ENCODE measurements around the gene MCRIP1. TPM values are rescaled to one million over a fixed set of nuclear protein-coding genes. Genes with fewer than 3 reads are reported as not detected.

MCRIP1 gene
- total RNA-seq, 2 donors from 2014 or later = 40.4 to 55.3 TPM

GRCh38 chr17:81833921-81834830 is 1.1 kb upstream of the MCRIP1 start:
- Mint-ChIP-seq H3K9me3 (no peaks in the 10 kb centered on the region), H3K27ac (peak overlapping the region; percentile 81 to 89), H3K36me3 (peaks cover 5 to 7% of the 10 kb centered on the region in 2 donors)
- ATAC-seq (no peak), DNase-seq (ENCODE audit: low spot score in 2 of 2) (no peak)

DNA sequence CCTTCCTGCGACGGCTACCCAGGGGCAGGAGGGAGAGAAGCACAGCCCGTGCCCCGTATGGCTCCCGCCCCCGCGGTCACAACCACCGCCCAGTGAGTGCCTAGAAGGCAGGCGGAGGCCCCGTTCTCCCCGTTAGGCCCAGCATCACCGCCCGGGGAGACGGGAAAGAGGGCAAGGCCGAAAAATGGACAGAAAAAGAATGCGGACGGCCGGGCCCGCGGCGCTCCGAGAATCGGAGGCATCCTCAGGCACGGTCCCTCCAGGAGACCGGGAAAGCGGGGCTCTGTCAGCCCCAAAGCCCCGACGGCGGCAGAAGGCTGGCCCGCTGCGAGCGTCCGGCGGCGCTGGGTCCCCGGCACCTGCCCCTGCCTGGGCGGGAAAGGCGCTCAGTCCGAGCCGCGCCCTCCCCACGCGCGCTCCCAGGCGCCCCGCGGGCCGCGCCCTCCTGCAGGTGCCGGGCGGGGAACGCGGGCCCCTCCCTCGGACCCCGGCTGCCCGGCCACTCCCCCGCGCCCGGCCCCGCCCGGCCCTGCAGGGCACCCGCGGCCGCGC is 407 bp downstream of the MCRIP1 start:
- H3K36me3 Mint-ChIP-seq = peaks cover 5 to 7% of the 10 kb centered on the region in 2 donors
- DNase-seq (ENCODE audit: low spot score in 2 of 2) (peak in 1 of 2 donors; percentile 62), ATAC-seq (peak; percentile 50 to 65)
- no peaks in the 10 kb centered on the region for H3K9me3 Mint-ChIP-seq
- peak overlapping the region; percentile 81 to 89 for H3K27ac Mint-ChIP-seq

DNA sequence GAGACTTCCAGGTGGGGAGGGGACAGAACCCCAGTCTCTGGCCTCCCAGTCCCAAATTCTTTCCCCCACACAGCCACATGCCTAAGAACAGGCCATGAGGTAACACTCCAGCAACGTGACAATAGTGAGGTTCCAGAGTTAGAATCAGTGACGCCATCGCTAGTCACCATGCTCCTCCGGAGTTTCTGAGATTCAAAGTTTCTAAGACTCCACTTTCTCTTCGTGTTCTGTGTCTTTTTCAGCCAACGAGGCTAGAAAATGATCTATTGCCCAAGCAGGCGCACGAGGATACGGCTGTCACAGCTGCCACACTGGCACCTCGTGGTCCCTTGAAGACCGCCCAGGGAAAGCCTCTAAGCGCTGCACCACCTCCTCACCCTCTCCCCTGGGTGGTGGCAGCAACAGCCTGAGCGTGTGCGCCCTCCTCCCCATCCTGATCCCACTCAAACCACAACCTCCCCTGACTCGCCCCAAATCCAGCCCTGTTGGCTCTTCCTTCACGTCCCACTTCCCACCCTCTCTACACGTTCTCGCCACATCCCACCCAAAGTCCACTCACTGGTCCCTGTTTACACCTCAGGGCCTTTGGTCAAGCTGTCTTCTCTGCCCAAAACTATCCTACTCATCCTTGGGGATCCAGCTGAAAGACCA is 1.0 kb downstream of the MCRIP1 start:
- H3K9me3 Mint-ChIP-seq = no peaks in the 10 kb centered on the region

DNA sequence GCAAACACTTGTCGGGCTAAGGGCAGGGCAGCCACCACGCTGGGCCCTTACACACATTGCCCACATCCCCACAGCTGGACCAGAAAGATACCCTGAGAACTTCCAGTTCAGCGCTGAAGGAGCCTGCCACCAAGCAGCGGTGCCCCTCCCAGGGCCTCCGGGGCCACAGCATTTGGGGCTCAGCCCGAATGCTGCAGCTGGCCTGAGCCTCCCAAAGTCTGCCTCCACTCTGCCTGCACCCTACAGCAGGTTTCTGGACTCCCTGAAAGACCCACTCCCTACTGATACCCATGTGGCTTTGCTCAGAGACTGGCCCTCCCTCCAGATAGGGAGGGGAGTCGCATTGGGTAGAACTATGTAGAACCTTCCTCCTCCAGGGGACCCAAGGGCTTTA is 1.5 kb downstream of the MCRIP1 start:
- peaks cover 5 to 7% of the 10 kb centered on the region in 2 donors for H3K36me3 Mint-ChIP-seq
- DNase-seq (ENCODE audit: low spot score in 2 of 2) = no peak
- ATAC-seq = no peak

More for the DNA sequence above, 1.0 kb downstream of the MCRIP1 start:
- Mint-ChIP-seq H3K36me3 (peaks cover 5 to 7% of the 10 kb centered on the region in 2 donors), H3K27ac (peak overlapping the region; percentile 81 to 89)
- DNase-seq (ENCODE audit: low spot score in 2 of 2) (peak in 1 of 2 donors; percentile 45), ATAC-seq (peak; percentile 36 to 57)

DNA sequence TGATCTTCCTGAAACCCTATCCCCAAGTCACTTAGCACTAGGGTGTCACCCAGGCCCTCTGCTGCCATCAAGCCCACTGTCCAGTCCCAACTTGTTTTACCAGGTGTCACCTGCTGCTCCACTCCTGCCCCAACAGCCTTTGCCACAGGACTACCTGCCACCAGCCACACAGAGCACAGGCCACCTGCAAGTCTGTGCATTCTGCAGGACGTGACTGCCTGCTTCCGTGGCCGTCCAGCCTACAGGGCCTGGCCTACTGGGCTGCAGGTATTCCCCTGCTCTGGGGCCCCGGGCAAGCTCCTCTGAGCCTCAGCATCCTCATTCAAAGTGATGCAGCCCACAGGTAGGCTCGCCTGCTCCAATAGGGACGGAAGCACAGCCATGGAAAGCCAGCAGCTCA is 3.2 kb downstream of the MCRIP1 start:
- Mint-ChIP-seq H3K27ac (no peak overlapping the region), H3K36me3 (peaks cover 5 to 7% of the 10 kb centered on the region in 2 donors)
- ATAC-seq = no peak

More for the DNA sequence above, 1.5 kb downstream of the MCRIP1 start:
- Mint-ChIP-seq H3K9me3 (no peaks in the 10 kb centered on the region), H3K27ac (peak overlapping the region; percentile 81 to 89)

DNA sequence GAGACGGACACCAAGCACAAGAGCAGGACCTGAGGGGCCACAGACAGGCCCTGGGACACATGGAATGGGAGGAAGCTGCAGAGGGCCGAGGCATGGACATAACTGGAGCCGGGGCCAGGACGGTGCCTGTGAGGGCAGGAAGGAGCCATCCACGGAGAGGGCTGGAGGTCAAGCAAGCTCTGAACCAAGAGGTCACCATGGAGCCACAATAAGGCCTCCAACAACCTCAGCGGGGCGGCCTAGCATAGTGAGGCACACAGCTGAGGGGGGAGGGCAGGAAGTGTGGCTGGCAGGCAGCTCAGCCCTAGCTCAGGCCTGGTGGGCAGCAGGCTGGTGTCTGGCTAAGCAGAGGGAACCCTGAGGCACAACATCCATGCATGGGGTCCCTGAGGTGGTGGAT is 4.4 kb downstream of the MCRIP1 start:
- ATAC-seq (no peak), DNase-seq (ENCODE audit: low spot score in 2 of 2) (no peak)
- peak overlapping the region in 1 of 2 donors; percentile 68 for H3K27ac Mint-ChIP-seq
- H3K36me3 Mint-ChIP-seq = peaks cover 5 to 7% of the 10 kb centered on the region in 2 donors
- no peaks in the 10 kb centered on the region for H3K9me3 Mint-ChIP-seq

More for the DNA sequence above, 3.2 kb downstream of the MCRIP1 start:
- no peak for DNase-seq (ENCODE audit: low spot score in 2 of 2)
- H3K9me3 Mint-ChIP-seq = no peaks in the 10 kb centered on the region

DNA sequence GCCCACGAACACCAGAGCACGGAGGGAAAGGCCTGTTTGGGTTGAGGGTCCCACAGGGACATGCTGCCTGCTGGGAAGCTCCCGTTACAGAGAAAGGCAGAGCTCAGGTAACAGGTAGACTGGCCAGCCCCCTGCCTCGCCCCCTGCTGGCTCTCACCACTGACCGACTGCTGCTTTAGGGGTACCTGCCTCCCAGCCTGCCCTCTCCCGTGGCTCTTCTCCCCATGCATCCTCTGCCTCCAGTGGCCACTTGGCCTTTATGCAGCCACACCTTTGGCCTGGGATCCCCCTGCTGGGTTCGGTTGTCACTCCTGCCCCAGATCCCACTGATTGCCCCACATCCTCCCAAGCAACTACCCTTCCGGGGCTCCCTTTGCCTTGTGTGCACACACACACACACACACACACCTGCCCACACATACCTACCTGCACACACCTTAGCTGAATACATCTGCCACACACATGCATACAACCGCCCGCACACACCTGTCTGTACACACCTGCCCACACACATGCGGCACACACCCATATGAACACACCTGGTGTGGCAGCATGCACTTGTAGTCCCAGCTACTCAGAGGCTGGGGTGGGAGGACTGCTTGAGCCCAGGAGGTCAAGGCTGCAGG is 7.1 kb downstream of the MCRIP1 start:
- DNase-seq (ENCODE audit: low spot score in 2 of 2) = no peak
- no peaks in the 10 kb centered on the region for H3K36me3 Mint-ChIP-seq
- ATAC-seq = no peak
- H3K9me3 Mint-ChIP-seq = no peaks in the 10 kb centered on the region
- H3K27ac Mint-ChIP-seq = peak overlapping the region in 1 of 2 donors; percentile 64

DNA sequence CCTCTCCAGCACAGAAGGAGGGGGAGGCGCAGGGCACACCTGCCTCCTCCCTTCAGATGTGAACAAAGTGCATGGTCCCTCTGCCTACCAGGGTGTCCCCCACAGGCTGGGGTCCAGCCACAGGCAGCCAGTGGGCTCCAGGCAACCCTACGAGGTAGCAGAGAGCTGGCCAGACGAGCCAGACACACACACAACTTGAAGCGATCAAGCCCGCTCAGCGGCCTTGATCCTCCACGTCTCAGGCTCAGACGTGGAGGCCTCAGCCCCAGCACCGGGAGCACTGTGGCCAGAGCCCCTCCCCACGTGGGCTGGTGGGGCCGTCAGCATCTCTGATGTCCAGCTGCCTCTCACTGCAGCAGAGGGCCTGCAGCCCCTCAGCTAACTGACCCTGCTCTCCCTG is 8.5 kb downstream of the MCRIP1 start:
- H3K9me3 Mint-ChIP-seq = no peaks in the 10 kb centered on the region
- H3K36me3 Mint-ChIP-seq = no peaks in the 10 kb centered on the region
- no peak for DNase-seq (ENCODE audit: low spot score in 2 of 2)
- no peak for ATAC-seq
- no peak overlapping the region for H3K27ac Mint-ChIP-seq

DNA sequence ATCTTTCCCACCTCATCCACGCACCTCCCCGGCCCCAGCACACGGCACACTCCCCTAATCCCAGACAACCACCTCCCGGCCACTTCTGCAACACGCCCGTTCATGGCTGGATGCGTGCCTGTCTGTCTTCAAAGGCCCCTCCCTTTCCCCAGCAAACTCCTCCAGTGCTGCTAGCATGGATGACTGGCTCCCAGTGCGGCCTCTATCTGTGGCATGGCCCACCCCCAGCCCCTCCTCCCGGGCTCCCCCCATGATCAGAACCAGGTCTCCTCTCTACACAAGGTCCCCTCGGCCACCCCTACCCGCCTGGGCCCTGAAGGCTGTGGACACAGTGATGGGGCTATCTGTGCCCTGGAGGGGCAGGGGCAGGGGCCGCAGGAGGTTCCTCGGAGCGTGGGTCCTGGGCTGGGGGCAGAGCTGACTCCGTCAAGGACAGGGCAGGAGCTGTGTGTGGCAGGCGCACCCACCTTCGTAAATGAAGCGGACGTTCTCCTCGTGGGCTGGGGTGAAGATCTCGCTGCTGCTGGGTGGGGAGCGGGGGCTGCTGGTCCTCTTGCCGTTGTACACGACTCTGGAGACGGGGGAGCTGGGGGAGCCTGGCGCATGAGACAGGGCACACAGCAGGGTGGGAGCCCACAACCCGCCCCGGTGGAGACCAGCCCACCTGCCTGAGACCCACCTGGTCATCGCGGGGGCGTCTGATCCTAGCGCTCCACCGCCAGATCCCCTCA is 9.1 kb downstream of the MCRIP1 start:
- H3K27ac Mint-ChIP-seq = peak overlapping the region in 1 of 2 donors; percentile 55
- H3K36me3 Mint-ChIP-seq = no peaks in the 10 kb centered on the region
- no peaks in the 10 kb centered on the region for H3K9me3 Mint-ChIP-seq
- no peak for ATAC-seq
- no peak for DNase-seq (ENCODE audit: low spot score in 2 of 2)

DNA sequence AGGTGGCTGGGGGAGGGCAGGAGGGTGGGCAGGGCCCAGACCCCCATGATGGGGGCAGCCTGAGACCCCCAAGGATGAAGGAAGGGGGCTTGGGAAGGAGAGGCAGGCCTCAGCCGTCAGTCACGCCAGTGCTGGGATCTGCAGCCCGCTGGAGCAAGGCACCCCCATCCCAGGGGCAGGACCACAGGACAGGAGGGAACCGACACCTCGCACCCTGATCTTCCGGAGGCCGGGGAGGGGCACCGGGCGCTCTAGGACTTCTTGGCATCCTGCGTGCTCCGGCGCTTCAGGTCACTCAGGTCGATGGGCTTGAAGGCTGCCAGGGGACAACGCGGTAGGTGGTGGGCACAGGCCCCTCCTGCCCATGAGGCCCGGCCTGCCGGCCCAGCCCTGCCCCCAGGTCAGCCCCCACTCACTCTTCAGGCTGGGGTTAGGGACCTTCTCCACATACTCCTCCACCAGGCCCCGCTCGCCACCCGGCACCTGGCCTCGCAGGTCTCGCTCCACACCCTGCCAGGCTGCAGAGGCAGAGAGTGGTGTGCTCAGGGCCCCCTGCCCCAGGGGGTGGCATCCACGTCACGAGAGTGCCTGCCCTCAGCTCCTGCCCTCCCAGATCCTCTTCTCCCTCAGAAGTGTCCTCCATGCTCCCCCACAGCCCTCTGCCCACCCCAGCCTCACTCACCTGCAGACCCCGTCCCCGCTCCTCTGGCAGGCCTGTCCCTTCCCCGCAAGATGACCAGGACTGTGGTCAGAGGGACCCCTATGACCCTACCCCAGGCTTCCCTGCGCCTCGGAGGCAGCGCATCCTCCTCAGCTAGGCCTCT is 9.9 kb downstream of the MCRIP1 start:
- ATAC-seq = no peak
- Mint-ChIP-seq H3K27ac (peak overlapping the region in 1 of 2 donors; percentile 55), H3K9me3 (no peaks in the 10 kb centered on the region), H3K36me3 (no peaks in the 10 kb centered on the region)
- DNase-seq (ENCODE audit: low spot score in 2 of 2) = no peak

GRCh38 chr17:81822312-81822637 is 10.8 kb downstream of the MCRIP1 start:
- Mint-ChIP-seq H3K36me3 (no peaks in the 10 kb centered on the region), H3K27ac (no peak overlapping the region), H3K9me3 (no peaks in the 10 kb centered on the region)
- DNase-seq (ENCODE audit: low spot score in 2 of 2) = no peak
- no peak for ATAC-seq

- H3K27ac Mint-ChIP-seq = no peak overlapping the region
- DNase-seq (ENCODE audit: low spot score in 2 of 2) (no peak), ATAC-seq (peak in 1 of 2 donors; percentile 41)
- H3K36me3 Mint-ChIP-seq = no peaks in the 10 kb centered on the region
- no peaks in the 10 kb centered on the region for H3K9me3 Mint-ChIP-seq
These were observed 11.3 kb downstream of the MCRIP1 start for GRCh38 chr17:81821603-81822311.

DNA sequence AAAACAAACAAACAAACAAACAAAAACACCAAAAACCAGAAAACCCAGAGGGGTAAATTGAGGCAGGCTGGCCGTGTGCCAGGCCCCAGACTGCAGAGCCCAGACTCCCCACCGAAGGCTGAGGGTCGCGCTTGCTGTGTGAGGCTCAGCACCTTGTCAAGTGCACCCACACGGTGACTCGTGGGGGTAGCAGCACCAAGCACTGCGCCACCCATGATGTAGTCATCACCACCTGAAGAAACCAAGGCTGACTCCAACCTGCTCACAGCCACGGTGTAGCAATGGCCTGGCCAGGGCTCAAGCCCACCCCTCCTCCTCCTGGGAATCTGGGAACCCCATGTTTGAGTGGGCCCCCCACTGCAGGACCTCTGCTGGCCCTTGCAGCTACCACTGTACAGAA is 11.9 kb downstream of the MCRIP1 start:
- Mint-ChIP-seq H3K27ac (no peak overlapping the region), H3K36me3 (no peaks in the 10 kb centered on the region), H3K9me3 (no peaks in the 10 kb centered on the region)
- DNase-seq (ENCODE audit: low spot score in 2 of 2) (no peak), ATAC-seq (peak in 1 of 2 donors; percentile 52)

DNA sequence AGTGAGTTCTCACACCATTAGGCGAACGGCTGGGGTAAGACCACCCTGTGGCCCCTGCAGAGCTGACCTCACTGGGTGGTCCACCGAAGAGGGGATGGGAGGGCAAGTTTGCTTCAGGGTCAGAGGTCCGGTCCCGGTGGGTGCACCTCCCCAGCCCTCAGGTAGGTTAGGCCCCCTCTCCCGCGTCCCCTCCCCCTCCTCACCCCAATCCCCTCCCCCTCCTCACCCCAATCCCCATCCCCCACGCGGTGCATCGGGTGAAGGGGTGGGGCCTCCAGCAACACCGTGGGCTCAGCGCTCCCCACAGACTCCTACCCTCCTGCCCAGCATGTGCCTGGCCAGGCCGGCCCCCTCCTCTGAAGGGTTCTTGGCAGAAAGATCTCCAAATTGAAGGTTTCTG is 13.4 kb downstream of the MCRIP1 start:
- no peak for DNase-seq (ENCODE audit: low spot score in 2 of 2)
- H3K27ac Mint-ChIP-seq = no peak overlapping the region
- ATAC-seq = no peak
- H3K36me3 Mint-ChIP-seq = no peaks in the 10 kb centered on the region
- H3K9me3 Mint-ChIP-seq = no peaks in the 10 kb centered on the region

DNA sequence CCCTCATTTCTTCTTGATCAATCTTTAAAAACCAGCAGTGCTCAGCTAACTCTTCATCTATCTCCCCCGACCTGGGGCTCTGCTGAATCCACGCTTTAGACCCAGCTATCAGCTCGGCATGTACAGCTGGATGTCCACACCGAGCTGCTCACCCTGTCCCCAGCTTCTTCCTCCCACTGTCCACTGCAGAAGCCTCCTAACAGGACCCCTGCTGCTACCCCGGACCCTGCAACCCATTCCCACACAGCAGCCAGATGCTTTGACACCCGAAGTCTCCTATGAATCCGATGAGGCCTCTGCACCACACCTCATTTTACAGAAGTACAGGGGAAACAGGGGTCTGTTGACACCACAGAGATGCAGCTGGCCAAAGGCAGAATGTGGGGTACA is 15.3 kb downstream of the MCRIP1 start:
- no peaks in the 10 kb centered on the region for H3K9me3 Mint-ChIP-seq
- no peak for DNase-seq (ENCODE audit: low spot score in 2 of 2)
- no peak for ATAC-seq
- no peak overlapping the region for H3K27ac Mint-ChIP-seq
- H3K36me3 Mint-ChIP-seq = no peaks in the 10 kb centered on the region

All from activated naive CD4-positive, alpha-beta T cell treated with anti-CD3 and anti-CD28 coated beads, Interleukin-2, amount 50 U/mL, for 72 hours (primary cell).